HG03064 (cell line): ENCODE results near the gene CYP26B1.
A peak's percentile ranks its signal among the peaks of the same experiment; 100 is the strongest.

Experiments used
- ATAC-seq: cut with Tn5 transposase; IDR thresholded peaks from one replicate; pipeline ENCODE4 v1.9.1; 2021; ENCODE audit warnings: low read depth; ENCODE audit not compliant: unreplicated experiment

CYP26B1 gene

GRCh38 chr2:72155737-72156136 lies 8.1 kb upstream of the CYP26B1 start:
- no peak for ATAC-seq

- ATAC-seq, result no peak
Measured at GRCh38 chr2:72155151-72155550, 7.5 kb upstream of the CYP26B1 start.

GRCh38 chr2:72154386-72154975 lies 6.8 kb upstream of the CYP26B1 start:
- ATAC-seq, result no peak

GRCh38 chr2:72153924-72154323 lies 6.3 kb upstream of the CYP26B1 start:
- no peak for ATAC-seq

- no peak for ATAC-seq
Measured at GRCh38 chr2:72153026-72153791, 5.5 kb upstream of the CYP26B1 start.

GRCh38 chr2:72150861-72151356 lies 3.2 kb upstream of the CYP26B1 start:
- no peak for ATAC-seq

GRCh38 chr2:72150157-72150860 lies 2.6 kb upstream of the CYP26B1 start:
- ATAC-seq, result peak; percentile 74

- ATAC-seq, result no peak
Measured at GRCh38 chr2:72149556-72150156, 2.0 kb upstream of the CYP26B1 start.

- ATAC-seq, result no peak
Measured at GRCh38 chr2:72148837-72149555, 1.3 kb upstream of the CYP26B1 start.

- ATAC-seq, result no peak
Measured at GRCh38 chr2:72148003-72148836, 558 bp upstream of the CYP26B1 start.

GRCh38 chr2:72146347-72147302 lies 1.0 kb downstream of the CYP26B1 start:
- ATAC-seq, result no peak

- no peak for ATAC-seq
Measured at GRCh38 chr2:72145658-72146329, 1.9 kb downstream of the CYP26B1 start.

GRCh38 chr2:72145289-72145657 lies 2.4 kb downstream of the CYP26B1 start:
- ATAC-seq, result no peak

- no peak for ATAC-seq
Measured at GRCh38 chr2:72144632-72145288, 2.9 kb downstream of the CYP26B1 start.

GRCh38 chr2:72144274-72144631 lies 3.4 kb downstream of the CYP26B1 start:
- ATAC-seq, result no peak

- ATAC-seq, result no peak
Measured at GRCh38 chr2:72143441-72144273, 4.0 kb downstream of the CYP26B1 start.
